ENCODE data around the gene PDIK1L. TPM values are rescaled to one million over a fixed set of nuclear protein-coding genes. Genes with fewer than 3 reads are reported as not detected.

Gene PDIK1L
- total and polyA plus RNA-seq, 9 of the 15 experiments (the other 6 are each of a cell fraction or from before 2014, with no cell fraction given), result 12.8 to 30.2 (median 21.5) TPM

Other genes starting within 250 kb of the PDIK1L start
Only the 7 nearest of the 17 such genes appear.
- 0.18 TPM in 1 of 2 replicates, not detected in the other for gene SLC30A2, start 65.7 kb upstream of the PDIK1L start, total RNA-seq (2014; rRNA removed)
- gene SLC30A2, start 65.7 kb upstream of the PDIK1L start, total RNA-seq (2014; rRNA removed; fragmentation: Illumina TruSeq; extraction: Trizol), result not detected in 2 replicates
- not detected in 2 replicates for gene SLC30A2, start 65.7 kb upstream of the PDIK1L start, total RNA-seq (2015; rRNA removed; fragmentation: Illumina TruSeq; extraction: Trizol)
- 0.11 and 0.13 TPM in 2 replicates for gene SLC30A2, start 65.7 kb upstream of the PDIK1L start, total RNA-seq (2021)
- gene SLC30A2, start 65.7 kb upstream of the PDIK1L start, polyA plus RNA-seq (2011; rRNA removed), result 0.07 and 0.08 TPM in 2 replicates
- gene SLC30A2, start 65.7 kb upstream of the PDIK1L start, polyA plus RNA-seq (2014; fragmentation: Illumina TruSeq; extraction: Trizol), result 0.07 TPM in 1 of 2 replicates, not detected in the other
- under 1 TPM; 0.01 to 0.06 TPM for gene SLC30A2, start 65.7 kb upstream of the PDIK1L start, polyA plus RNA-seq (2014; fragmentation: Nextera tagmentation; extraction: Ambion mirVana)
- 0.03 TPM in 1 of 2 replicates, not detected in the other for gene SLC30A2, start 65.7 kb upstream of the PDIK1L start, polyA plus RNA-seq (2014; rRNA removed)
- gene TRIM63, start 44.2 kb upstream of the PDIK1L start, total RNA-seq (2014; rRNA removed), result 0.24 and 0.50 TPM in 2 replicates
- 0.32 and 0.36 TPM in 2 replicates for gene TRIM63, start 44.2 kb upstream of the PDIK1L start, total RNA-seq (2014; rRNA removed; fragmentation: Illumina TruSeq; extraction: Trizol)
- gene TRIM63, start 44.2 kb upstream of the PDIK1L start, total RNA-seq (2015; rRNA removed; fragmentation: Illumina TruSeq; extraction: Trizol), result 0.19 and 0.22 TPM in 2 replicates
- gene TRIM63, start 44.2 kb upstream of the PDIK1L start, total RNA-seq (2021), result 0.16 and 0.44 TPM in 2 replicates
- gene TRIM63, start 44.2 kb upstream of the PDIK1L start, polyA plus RNA-seq (2011; rRNA removed), result 0.42 and 0.57 TPM in 2 replicates
- gene TRIM63, start 44.2 kb upstream of the PDIK1L start, polyA plus RNA-seq (2014; fragmentation: Illumina TruSeq; extraction: Trizol), result 0.28 and 0.48 TPM in 2 replicates
- under 1 TPM; 0.08 to 0.10 TPM for gene TRIM63, start 44.2 kb upstream of the PDIK1L start, polyA plus RNA-seq (2014; fragmentation: Nextera tagmentation; extraction: Ambion mirVana)
- 0.22 and 0.40 TPM in 2 replicates for gene TRIM63, start 44.2 kb upstream of the PDIK1L start, polyA plus RNA-seq (2014; rRNA removed)
- gene FAM110D, start 47.3 kb downstream of the PDIK1L start, total RNA-seq (2014; rRNA removed), result 0.64 and 0.69 TPM in 2 replicates
- 0.26 and 0.33 TPM in 2 replicates for gene FAM110D, start 47.3 kb downstream of the PDIK1L start, total RNA-seq (2014; rRNA removed; fragmentation: Illumina TruSeq; extraction: Trizol)
- 0.29 and 0.34 TPM in 2 replicates for gene FAM110D, start 47.3 kb downstream of the PDIK1L start, total RNA-seq (2015; rRNA removed; fragmentation: Illumina TruSeq; extraction: Trizol)
- 0.58 and 0.62 TPM in 2 replicates for gene FAM110D, start 47.3 kb downstream of the PDIK1L start, total RNA-seq (2021)
- gene FAM110D, start 47.3 kb downstream of the PDIK1L start, polyA plus RNA-seq (2011; rRNA removed), result 0.60 and 0.67 TPM in 2 replicates
- gene FAM110D, start 47.3 kb downstream of the PDIK1L start, polyA plus RNA-seq (2014; fragmentation: Illumina TruSeq; extraction: Trizol), result 0.18 and 0.33 TPM in 2 replicates
- gene FAM110D, start 47.3 kb downstream of the PDIK1L start, polyA plus RNA-seq (2014; fragmentation: Nextera tagmentation; extraction: Ambion mirVana), result under 1 TPM; 0.04 to 0.11 TPM
- 0.80 and 1.1 TPM in 2 replicates for gene FAM110D, start 47.3 kb downstream of the PDIK1L start, polyA plus RNA-seq (2014; rRNA removed)
- not detected in 2 replicates for gene C1orf232, start 57.1 kb downstream of the PDIK1L start, total RNA-seq (2014; rRNA removed)
- gene C1orf232, start 57.1 kb downstream of the PDIK1L start, total RNA-seq (2014; rRNA removed; fragmentation: Illumina TruSeq; extraction: Trizol), result not detected in 2 replicates
- not detected in 2 replicates for gene C1orf232, start 57.1 kb downstream of the PDIK1L start, total RNA-seq (2015; rRNA removed; fragmentation: Illumina TruSeq; extraction: Trizol)
- not detected in 2 replicates for gene C1orf232, start 57.1 kb downstream of the PDIK1L start, total RNA-seq (2021)
- not detected in 2 replicates for gene C1orf232, start 57.1 kb downstream of the PDIK1L start, polyA plus RNA-seq (2011; rRNA removed)
- not detected in 2 replicates for gene C1orf232, start 57.1 kb downstream of the PDIK1L start, polyA plus RNA-seq (2014; fragmentation: Illumina TruSeq; extraction: Trizol)
- not detected for gene C1orf232, start 57.1 kb downstream of the PDIK1L start, polyA plus RNA-seq (2014; fragmentation: Nextera tagmentation; extraction: Ambion mirVana)
- gene C1orf232, start 57.1 kb downstream of the PDIK1L start, polyA plus RNA-seq (2014; rRNA removed), result not detected in 2 replicates
- gene ZNF593, start 58.1 kb downstream of the PDIK1L start, total RNA-seq (2014; rRNA removed), result 233 and 259 TPM in 2 replicates
- 16.2 and 32.2 TPM in 2 replicates for gene ZNF593, start 58.1 kb downstream of the PDIK1L start, total RNA-seq (2014; rRNA removed; fragmentation: Illumina TruSeq; extraction: Trizol)
- 66.3 and 76.7 TPM in 2 replicates for gene ZNF593, start 58.1 kb downstream of the PDIK1L start, total RNA-seq (2015; rRNA removed; fragmentation: Illumina TruSeq; extraction: Trizol)
- 125 and 144 TPM in 2 replicates for gene ZNF593, start 58.1 kb downstream of the PDIK1L start, total RNA-seq (2021)
- gene ZNF593, start 58.1 kb downstream of the PDIK1L start, polyA plus RNA-seq (2011; rRNA removed), result 48.2 and 51.6 TPM in 2 replicates
- gene ZNF593, start 58.1 kb downstream of the PDIK1L start, polyA plus RNA-seq (2014; fragmentation: Illumina TruSeq; extraction: Trizol), result 37.2 and 58.8 TPM in 2 replicates
- gene ZNF593, start 58.1 kb downstream of the PDIK1L start, polyA plus RNA-seq (2014; fragmentation: Nextera tagmentation; extraction: Ambion mirVana), result 10 to 100 TPM in 1 of 2 experiments, 1 to 10 TPM in 1; 9.8 to 27.1 TPM
- 313 and 334 TPM in 2 replicates for gene ZNF593, start 58.1 kb downstream of the PDIK1L start, polyA plus RNA-seq (2014; rRNA removed)
- gene ZNF593OS, start 60.0 kb downstream of the PDIK1L start, total RNA-seq (2014; rRNA removed), result not detected in 2 replicates
- gene ZNF593OS, start 60.0 kb downstream of the PDIK1L start, total RNA-seq (2014; rRNA removed; fragmentation: Illumina TruSeq; extraction: Trizol), result not detected in 2 replicates
- gene ZNF593OS, start 60.0 kb downstream of the PDIK1L start, total RNA-seq (2015; rRNA removed; fragmentation: Illumina TruSeq; extraction: Trizol), result not detected in 2 replicates
- not detected in 2 replicates for gene ZNF593OS, start 60.0 kb downstream of the PDIK1L start, total RNA-seq (2021)
- gene ZNF593OS, start 60.0 kb downstream of the PDIK1L start, polyA plus RNA-seq (2011; rRNA removed), result not detected in 2 replicates
- not detected in 2 replicates for gene ZNF593OS, start 60.0 kb downstream of the PDIK1L start, polyA plus RNA-seq (2014; fragmentation: Illumina TruSeq; extraction: Trizol)
- under 1 TPM; 0.24 to 0.27 TPM for gene ZNF593OS, start 60.0 kb downstream of the PDIK1L start, polyA plus RNA-seq (2014; fragmentation: Nextera tagmentation; extraction: Ambion mirVana)
- gene ZNF593OS, start 60.0 kb downstream of the PDIK1L start, polyA plus RNA-seq (2014; rRNA removed), result not detected in 2 replicates
- 1.1 and 2.4 TPM in 2 replicates for gene CNKSR1, start 65.7 kb downstream of the PDIK1L start, total RNA-seq (2014; rRNA removed)
- gene CNKSR1, start 65.7 kb downstream of the PDIK1L start, total RNA-seq (2014; rRNA removed; fragmentation: Illumina TruSeq; extraction: Trizol), result 0.73 and 0.80 TPM in 2 replicates
- gene CNKSR1, start 65.7 kb downstream of the PDIK1L start, total RNA-seq (2015; rRNA removed; fragmentation: Illumina TruSeq; extraction: Trizol), result 1.8 and 2.4 TPM in 2 replicates
- 1.6 and 2.0 TPM in 2 replicates for gene CNKSR1, start 65.7 kb downstream of the PDIK1L start, total RNA-seq (2021)
- gene CNKSR1, start 65.7 kb downstream of the PDIK1L start, polyA plus RNA-seq (2011; rRNA removed), result 0.91 and 0.93 TPM in 2 replicates
- gene CNKSR1, start 65.7 kb downstream of the PDIK1L start, polyA plus RNA-seq (2014; fragmentation: Illumina TruSeq; extraction: Trizol), result 2.0 and 2.2 TPM in 2 replicates
- gene CNKSR1, start 65.7 kb downstream of the PDIK1L start, polyA plus RNA-seq (2014; fragmentation: Nextera tagmentation; extraction: Ambion mirVana), result under 1 TPM; 0.03 to 0.10 TPM
- 2.0 and 2.8 TPM in 2 replicates for gene CNKSR1, start 65.7 kb downstream of the PDIK1L start, polyA plus RNA-seq (2014; rRNA removed)